Endometrial microvascular endothelial cells (primary cell): ENCODE data around the gene SLC25A13. TPM values are rescaled to one million over a fixed set of nuclear protein-coding genes. Genes with fewer than 3 reads are reported as not detected.

Experiments used
- in situ Hi-C: cut with HindIII; loops from 2 replicates; pipeline ENCODE4 v1.10.0; 2017; ENCODE audit warnings: low sequenced_read_pairs, low pct_unique_long_range_greater_than_20kb; ENCODE audit errors: inconsistent ontology term
- total RNA-seq: library from RNA; depleted of rRNA; stranded (reverse); fragments of >200 nt; gene quantifications from one replicate; pipeline ENCODE4 v1.2.3, GENCODE V29; 2015; ENCODE audit errors: inconsistent ontology term

The SLC25A13 gene
- total RNA-seq, 1 donor from 2014 or later, result 39.2 TPM

GRCh38 chr7:96135241-96135640 is 186.7 kb downstream of the SLC25A13 start:
- in situ Hi-C loops, result no loop called here

DNA sequence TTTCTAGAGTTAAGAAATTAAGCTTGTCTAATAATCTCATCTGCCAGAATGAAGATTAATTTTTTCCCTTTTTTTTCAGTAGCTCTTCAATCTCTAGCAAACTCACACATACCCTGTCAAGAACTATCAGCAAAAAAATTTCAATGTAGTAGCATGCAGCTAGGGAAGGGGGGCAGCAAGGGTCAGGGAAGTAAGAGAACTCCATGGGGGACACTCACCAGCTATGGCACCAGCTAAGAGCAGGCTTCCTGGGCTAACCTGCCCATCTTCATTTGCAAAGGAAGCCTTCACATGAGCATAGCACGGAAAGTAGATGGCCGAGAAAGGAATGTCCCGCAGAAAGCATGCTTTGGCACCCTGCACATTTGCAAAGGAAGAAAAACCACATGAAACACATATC is 190.4 kb downstream of the SLC25A13 start:
- in situ Hi-C loops, result no loop called here

- in situ Hi-C loops, result no loop called here
These were observed 194.2 kb downstream of the SLC25A13 start for GRCh38 chr7:96127746-96128145.

- in situ Hi-C loops, result no loop called here
These were observed 195.5 kb downstream of the SLC25A13 start for GRCh38 chr7:96126382-96126781.

DNA sequence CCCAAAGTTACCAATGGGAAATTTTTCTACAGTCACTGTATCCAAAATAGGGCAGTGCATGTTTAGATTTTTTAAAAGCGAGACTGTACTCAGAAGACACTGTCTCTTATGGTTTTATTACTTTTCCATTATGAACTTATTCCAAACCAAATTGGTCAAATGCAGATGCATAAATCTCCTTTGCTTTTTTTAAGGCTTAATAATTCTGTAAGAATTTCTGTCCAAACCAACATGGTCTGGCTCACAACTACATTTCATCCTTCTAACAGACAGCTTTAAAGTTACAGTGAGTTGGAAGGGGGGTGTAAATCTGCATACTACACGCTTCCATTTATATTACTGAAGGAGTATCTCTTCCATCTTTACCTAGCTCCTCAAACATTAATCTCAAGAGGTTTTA is 199.2 kb downstream of the SLC25A13 start:
- in situ Hi-C loops, result no loop called here

DNA sequence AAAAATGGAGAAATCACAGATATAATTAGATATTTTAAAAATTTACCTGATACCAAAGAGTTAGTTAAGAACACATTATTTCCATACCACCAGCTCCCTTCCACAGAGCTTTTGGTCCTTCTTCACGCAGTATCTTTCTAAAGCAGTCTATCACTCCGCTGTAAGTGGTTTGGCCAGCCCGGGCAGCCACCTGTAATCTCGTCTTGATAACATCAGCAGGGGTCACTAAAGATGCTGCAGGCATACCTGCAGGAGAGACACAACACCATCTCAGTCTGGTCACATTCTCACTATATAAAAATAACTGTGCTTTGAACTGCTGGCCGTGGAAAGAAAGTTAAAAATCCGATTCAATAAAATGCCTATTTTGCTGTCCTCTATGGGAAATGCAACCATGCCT is 200.1 kb downstream of the SLC25A13 start:
- in situ Hi-C loops, result no loop called here

DNA sequence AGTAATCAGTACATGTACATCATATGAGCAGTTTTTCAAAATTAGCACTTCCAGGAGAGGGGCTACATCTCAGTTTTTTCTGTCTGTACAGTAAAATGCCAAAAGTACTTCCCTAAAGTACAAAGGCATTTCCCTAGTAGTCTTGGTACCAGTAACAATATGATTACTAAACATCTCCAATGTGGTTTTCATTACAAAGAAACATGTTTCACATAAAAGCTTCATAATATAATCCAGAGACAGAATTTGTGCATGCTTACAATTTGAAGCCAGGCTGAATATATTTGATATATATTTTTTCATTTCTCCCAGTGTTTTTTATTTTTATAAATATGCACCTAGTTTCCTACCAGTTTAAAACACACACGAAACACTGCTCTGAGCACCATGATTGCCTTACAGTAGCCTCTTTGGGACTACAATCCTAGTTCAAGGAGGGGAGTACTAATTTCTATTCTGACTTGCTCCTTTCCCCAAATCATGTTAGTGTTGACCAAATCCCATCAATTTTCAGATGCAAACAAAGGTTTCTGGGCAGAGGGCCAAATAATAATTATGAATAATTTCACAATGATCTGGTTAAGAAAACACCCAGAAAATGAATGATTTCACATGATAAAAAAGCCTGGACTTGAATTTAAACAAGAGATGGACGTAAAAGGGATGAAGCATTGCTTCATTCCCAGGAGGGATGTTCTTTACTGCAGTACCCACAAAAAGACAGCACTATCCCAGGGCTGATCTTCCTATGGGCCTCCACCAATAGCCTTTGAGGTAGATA is 201.3 kb downstream of the SLC25A13 start:
- in situ Hi-C loops, result no loop called here

DNA sequence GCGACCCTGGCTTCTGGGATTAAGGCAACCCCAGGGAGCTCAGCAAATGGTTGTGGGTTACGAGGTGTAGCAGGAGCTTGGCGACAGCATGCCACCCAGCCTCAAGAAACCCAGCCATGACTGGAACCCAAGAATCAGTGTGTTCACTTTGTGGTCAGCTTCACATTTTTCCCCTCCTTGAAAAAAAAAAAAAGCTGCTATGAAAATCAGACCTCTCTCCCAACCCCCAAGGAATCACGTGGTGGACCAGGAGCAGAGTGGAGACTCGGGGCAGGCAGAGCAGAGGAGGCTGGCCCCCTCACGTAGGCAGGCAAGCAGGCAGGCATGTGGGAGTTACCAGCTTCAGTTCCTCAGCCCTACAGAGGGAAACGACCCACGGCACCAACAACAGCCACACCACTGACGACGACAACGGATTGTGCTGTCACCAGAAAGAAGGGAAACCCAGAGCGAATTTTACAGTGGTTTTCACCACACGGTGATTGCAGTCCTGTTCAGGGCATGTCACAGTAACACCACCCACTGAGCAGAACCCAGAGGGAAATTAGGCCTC is 203.4 kb downstream of the SLC25A13 start:
- in situ Hi-C loops, result no loop called here

GRCh38 chr7:96116173-96116572 is 205.7 kb downstream of the SLC25A13 start:
- in situ Hi-C loops, result no loop called here

- in situ Hi-C loops, result no loop called here
These were observed 207.7 kb downstream of the SLC25A13 start for GRCh38 chr7:96114190-96114589.

DNA sequence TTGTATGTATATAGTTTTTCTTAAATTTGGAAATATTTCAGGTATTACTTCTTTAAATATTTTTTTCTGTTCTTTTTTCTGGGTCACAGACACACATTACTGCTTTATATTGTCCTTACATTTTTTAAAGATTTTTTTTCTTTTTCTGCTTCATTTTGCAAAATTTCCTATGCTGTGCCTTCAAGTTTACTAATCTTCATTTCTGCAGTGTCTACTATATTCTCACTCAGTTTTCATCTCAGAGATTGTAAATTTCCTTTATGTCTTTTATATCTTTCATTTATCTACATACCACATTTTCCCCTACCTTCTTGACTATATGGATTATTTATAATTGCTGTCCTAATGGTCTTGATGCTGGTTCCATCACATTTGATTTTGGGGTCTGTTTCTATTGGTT is 210.5 kb downstream of the SLC25A13 start:
- in situ Hi-C loops, result no loop called here

DNA sequence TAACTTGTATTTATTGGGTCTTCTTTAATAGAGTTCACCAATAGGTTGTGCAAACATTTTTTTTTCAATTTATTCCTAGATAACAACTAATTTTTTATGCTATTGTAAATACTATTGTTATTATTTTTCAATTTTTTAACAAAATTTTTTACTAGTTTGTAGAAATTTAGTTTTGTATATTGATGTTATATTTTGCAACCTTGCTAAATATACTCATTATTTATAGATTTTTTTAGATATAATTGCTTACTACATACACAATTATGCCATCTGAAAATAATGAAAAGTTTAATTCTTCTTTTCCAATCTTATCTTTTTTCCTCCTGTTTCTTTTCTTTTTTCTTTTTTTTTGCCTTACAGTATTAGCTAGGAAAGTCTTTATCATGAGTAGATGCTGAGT is 216.9 kb downstream of the SLC25A13 start:
- in situ Hi-C loops, result no loop called here

DNA sequence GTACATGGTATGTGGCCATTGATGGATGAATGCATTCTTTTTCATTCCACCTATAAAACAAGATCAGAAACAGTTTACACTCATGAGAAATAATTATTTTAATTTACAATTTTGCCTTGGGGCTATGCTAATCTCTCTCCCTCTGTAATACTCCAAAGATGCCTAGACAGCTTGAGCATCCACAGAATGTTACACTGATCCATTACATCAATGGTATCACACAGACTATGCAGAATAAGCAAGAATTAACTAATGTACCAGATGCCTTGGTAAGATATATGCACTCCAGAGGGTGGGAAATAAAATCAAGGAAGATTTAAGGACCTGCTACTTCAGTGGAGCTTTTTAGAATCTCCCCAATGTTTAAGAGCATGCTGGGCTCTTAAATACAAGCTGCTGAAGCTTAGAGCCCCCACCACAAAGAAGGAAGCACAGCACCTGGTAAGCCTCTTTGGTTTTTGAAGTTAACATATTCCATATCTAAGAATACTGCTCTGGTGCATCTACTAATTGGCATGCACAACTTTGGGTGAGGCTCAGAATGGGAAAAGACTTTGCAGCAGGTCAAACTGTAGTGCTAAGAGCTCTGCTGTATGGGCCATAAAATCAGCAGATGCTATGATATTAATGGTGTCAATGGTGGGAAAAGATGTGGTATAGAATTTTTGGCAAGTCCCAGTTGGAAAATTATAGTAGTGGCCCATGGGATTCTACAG is 219.6 kb downstream of the SLC25A13 start:
- in situ Hi-C loops, result no loop called here

DNA sequence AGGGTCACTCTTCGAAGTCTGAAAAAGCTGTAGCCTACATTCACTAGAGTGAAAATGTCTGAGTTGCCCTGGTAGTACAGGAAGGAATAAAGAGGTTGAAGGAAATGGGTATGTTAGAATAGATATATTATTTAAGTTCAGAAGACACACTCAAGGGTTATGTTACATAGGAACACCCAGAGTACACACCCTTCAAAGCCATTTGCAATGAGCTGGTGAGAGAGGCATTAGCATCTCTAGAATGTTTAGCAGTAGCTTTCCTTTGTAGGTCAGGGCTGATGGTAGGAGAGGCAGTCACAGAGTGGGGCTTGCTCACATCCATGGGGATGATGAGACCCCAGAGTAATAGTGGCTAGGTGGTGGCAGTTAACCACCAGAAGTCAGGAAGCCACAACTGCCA is 221.2 kb downstream of the SLC25A13 start:
- in situ Hi-C loops, result no loop called here

DNA sequence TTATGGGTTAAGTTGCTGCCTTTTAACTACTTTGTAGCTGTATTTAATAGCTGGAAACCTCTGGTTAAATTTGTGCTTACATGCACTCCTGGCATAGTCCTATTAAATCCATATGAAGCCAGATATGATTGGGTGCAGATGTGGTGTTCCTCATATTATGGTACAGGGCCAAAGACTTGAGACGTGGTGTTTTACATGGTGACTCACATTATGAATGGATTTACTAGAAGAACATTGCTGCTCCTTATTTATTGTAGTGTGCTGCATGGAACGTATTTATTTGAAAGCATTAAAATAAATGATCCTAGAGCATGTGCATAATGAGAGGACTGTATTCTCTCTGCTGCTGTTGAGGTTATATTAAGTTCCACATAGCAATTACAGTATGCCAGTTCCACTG is 224.1 kb downstream of the SLC25A13 start:
- in situ Hi-C loops, result no loop called here

GRCh38 chr7:96093435-96093834 is 228.5 kb downstream of the SLC25A13 start:
- in situ Hi-C loops, result no loop called here

- in situ Hi-C loops, result no loop called here
These were observed 231.1 kb downstream of the SLC25A13 start for GRCh38 chr7:96090756-96091155.

- in situ Hi-C loops, result no loop called here
These were observed 232.4 kb downstream of the SLC25A13 start for GRCh38 chr7:96089511-96089910.

GRCh38 chr7:96088579-96088978 is 233.3 kb downstream of the SLC25A13 start:
- in situ Hi-C loops, result no loop called here

DNA sequence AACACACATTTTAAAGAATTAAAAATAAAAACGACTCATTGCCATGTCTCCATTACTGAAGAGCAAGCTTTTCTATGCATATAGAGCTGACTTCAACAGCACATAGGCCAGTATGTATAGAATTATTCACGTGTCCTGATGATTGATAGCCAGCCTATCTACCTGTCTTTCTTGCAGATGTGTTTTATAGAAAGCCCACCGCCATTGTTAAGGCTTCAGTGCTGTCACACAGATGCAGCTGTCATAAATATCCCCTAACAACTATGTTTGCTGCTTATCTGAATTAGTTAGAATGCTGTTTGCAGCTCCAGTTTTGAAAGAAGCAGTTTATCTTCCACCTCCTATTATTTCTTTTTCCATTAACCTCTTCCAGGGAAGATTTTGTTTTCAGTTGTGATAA is 235.9 kb downstream of the SLC25A13 start:
- in situ Hi-C loops, result no loop called here
